Measurements from ENCODE around the gene GCFC2. TPM values are rescaled to one million over a fixed set of nuclear protein-coding genes. Genes with fewer than 3 reads are reported as not detected.

GCFC2 gene
- total and polyA plus RNA-seq, 5 donors from 2014 or later, result 20.1 to 27.8 (median 26.6) TPM

DNA sequence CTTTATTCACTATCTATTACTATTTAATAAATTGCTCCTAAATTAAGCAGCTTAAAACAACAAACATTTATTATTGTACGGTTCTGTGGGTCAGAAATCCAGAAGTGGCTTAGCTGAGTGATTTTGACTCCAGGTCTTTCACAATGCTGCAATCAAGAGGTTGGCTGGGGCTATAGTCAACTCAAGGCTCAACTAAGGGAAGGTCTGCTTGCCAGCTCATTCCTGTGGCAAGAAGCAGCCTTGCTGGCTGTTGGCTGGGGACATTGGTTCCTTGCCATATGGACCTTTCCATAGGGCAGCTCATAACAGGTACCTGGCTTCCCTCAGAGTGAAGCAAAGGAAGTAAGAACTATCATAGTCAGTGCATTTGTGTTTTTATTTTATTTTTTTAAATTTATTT lies 69.1 kb downstream of the GCFC2 start:
- H3K4me3 ChIP-seq (ENCODE audit: low read depth, low read length), result no peak overlapping the region
- H3K27me3 ChIP-seq (ENCODE audit: control insufficient read depth, insufficient read depth, low read length), result peaks cover 9% of the 10 kb centered on the region
- H3K9me3 ChIP-seq (ENCODE audit: control insufficient read depth in 2 of 2, low read length in 2 of 2), result no peaks in the 10 kb centered on the region
- Mint-ChIP-seq H3K27me3 (peaks cover 27% of the 10 kb centered on the region), H3K27ac (no peak overlapping the region), H3K36me3 (peaks cover 5% of the 10 kb centered on the region), H3K4me1 (peaks cover 2 to 12% (median 3%) of the 10 kb centered on the region in 4 donors), H3K9me3 (peaks cover 0 to 3% (median 0%) of the 10 kb centered on the region in 7 donors), H3K4me3 (no peak overlapping the region)
- no peaks in the 10 kb centered on the region for H3K4me1 ChIP-seq (ENCODE audit: control insufficient read depth, insufficient read depth, low read length, poor library complexity, severe bottlenecking)
- no peak for ATAC-seq (ENCODE audit: low read depth in 2 of 2)
- DNase-seq, result no peak
- no peak overlapping the region for H3K27ac ChIP-seq (ENCODE audit: insufficient read depth, low read length, poor library complexity, severe bottlenecking)
- no peaks in the 10 kb centered on the region for H3K36me3 ChIP-seq (ENCODE audit: control insufficient read depth, insufficient read depth, low read length)

DNA sequence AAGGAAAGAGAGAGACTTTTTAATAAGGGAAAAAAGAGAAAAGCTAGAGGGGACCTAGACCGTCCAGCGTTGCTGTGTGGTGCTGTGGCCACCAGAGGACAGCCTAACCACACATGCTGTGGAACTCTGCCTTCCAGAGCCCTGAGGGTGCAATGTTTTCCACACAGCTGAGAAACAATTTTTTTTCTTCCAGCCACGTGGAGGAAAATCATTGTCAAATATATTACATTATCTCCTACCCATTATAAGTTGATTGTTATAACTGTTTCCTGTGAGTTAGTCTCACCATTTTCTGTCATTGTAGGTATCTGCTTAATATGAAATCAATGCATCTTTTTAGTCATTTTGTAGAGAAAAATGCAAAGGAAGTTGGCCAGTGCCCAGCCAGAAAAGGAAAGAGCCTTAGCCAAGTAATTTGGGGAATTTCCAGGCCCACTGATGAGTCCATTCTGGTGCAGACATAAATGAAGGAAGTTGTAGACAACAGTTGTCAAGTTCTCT lies 70.0 kb downstream of the GCFC2 start:
- Histone ChIP-seq H3K27me3 (ENCODE audit: control insufficient read depth, insufficient read depth, low read length) (peaks cover 9% of the 10 kb centered on the region), H3K4me1 (ENCODE audit: control insufficient read depth, insufficient read depth, low read length, poor library complexity, severe bottlenecking) (no peaks in the 10 kb centered on the region), H3K9me3 (ENCODE audit: control insufficient read depth in 2 of 2, low read length in 2 of 2) (no peaks in the 10 kb centered on the region), H3K36me3 (ENCODE audit: control insufficient read depth, insufficient read depth, low read length) (no peaks in the 10 kb centered on the region), H3K27ac (ENCODE audit: insufficient read depth, low read length, poor library complexity, severe bottlenecking) (no peak overlapping the region), H3K4me3 (ENCODE audit: low read depth, low read length) (no peak overlapping the region)
- Mint-ChIP-seq H3K4me1 (peaks cover 0 to 4% (median 3%) of the 10 kb centered on the region in 4 donors), H3K4me3 (no peak overlapping the region), H3K27me3 (peaks cover 23% of the 10 kb centered on the region), H3K27ac (no peak overlapping the region), H3K9me3 (peaks cover 0 to 2% (median 0%) of the 10 kb centered on the region in 7 donors), H3K36me3 (peaks cover 5% of the 10 kb centered on the region)
- ATAC-seq (ENCODE audit: low read depth in 2 of 2), result peak; percentile 86 to 87
- DNase-seq, result peak; percentile 5 to 45 (median 33)

DNA sequence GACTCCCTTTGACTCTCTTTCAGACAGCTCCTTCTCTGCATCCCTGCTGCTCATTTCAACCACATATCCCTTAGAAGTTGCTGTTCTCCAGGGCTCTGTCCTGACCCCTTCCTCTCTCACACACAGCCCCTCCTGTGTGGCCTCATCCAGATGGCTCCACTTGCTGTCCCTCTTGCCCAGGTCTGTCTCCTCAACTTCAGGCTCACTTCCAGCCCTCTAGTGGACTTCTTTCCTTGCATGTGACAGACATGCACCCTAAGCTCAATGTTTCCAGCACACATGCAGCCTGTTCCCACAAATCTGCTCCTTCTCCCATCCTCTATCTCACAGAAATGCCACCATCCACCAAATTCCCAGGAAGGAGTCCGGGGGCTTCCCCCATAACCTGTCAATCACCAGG lies 73.1 kb downstream of the GCFC2 start:
- Histone ChIP-seq H3K27ac (ENCODE audit: insufficient read depth, low read length, poor library complexity, severe bottlenecking) (no peak overlapping the region), H3K9me3 (ENCODE audit: control insufficient read depth in 2 of 2, low read length in 2 of 2) (no peaks in the 10 kb centered on the region), H3K27me3 (ENCODE audit: control insufficient read depth, insufficient read depth, low read length) (peaks cover 16% of the 10 kb centered on the region), H3K4me3 (ENCODE audit: low read depth, low read length) (no peak overlapping the region), H3K36me3 (ENCODE audit: control insufficient read depth, insufficient read depth, low read length) (no peaks in the 10 kb centered on the region), H3K4me1 (ENCODE audit: control insufficient read depth, insufficient read depth, low read length, poor library complexity, severe bottlenecking) (no peaks in the 10 kb centered on the region)
- no peak overlapping the region for H3K27ac Mint-ChIP-seq
- H3K4me1 Mint-ChIP-seq, result peaks cover 0 to 2% (median 0%) of the 10 kb centered on the region in 4 donors
- no peak for DNase-seq
- H3K27me3 Mint-ChIP-seq, result peaks cover 46% of the 10 kb centered on the region
- peaks cover 0 to 2% (median 0%) of the 10 kb centered on the region in 7 donors for H3K9me3 Mint-ChIP-seq
- no peak for ATAC-seq (ENCODE audit: low read depth in 2 of 2)
- H3K36me3 Mint-ChIP-seq, result no peaks in the 10 kb centered on the region
- H3K4me3 Mint-ChIP-seq, result no peak overlapping the region

DNA sequence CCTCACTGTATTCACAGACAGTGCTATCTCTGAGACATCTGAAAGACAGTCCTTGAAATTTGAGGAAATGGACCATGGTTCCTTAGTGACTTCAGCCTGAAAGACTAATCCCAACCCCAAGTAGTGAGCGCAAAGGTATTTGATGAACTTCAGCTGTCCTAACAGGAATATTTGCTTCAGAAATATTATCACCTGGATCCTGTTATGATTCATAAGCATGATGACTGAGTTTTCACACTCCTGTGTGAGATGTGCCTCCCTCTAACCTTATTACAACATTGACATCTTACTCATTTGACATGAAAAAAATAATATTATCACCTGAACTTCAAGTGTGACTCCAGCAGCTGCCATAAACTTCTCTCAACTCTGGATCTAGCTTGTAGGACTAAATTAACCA lies 75.8 kb downstream of the GCFC2 start:
- Histone ChIP-seq H3K9me3 (ENCODE audit: control insufficient read depth in 2 of 2, low read length in 2 of 2) (no peaks in the 10 kb centered on the region), H3K27ac (ENCODE audit: insufficient read depth, low read length, poor library complexity, severe bottlenecking) (no peak overlapping the region), H3K36me3 (ENCODE audit: control insufficient read depth, insufficient read depth, low read length) (no peaks in the 10 kb centered on the region), H3K27me3 (ENCODE audit: control insufficient read depth, insufficient read depth, low read length) (peaks cover 16% of the 10 kb centered on the region), H3K4me1 (ENCODE audit: control insufficient read depth, insufficient read depth, low read length, poor library complexity, severe bottlenecking) (no peaks in the 10 kb centered on the region), H3K4me3 (ENCODE audit: low read depth, low read length) (no peak overlapping the region)
- ATAC-seq (ENCODE audit: low read depth in 2 of 2) (no peak), DNase-seq (no peak)
- H3K9me3 Mint-ChIP-seq, result no peaks in the 10 kb centered on the region
- H3K36me3 Mint-ChIP-seq, result no peaks in the 10 kb centered on the region
- H3K4me1 Mint-ChIP-seq, result no peaks in the 10 kb centered on the region
- no peak overlapping the region for H3K4me3 Mint-ChIP-seq
- H3K27me3 Mint-ChIP-seq, result peaks cover 48% of the 10 kb centered on the region
- no peak overlapping the region for H3K27ac Mint-ChIP-seq

DNA sequence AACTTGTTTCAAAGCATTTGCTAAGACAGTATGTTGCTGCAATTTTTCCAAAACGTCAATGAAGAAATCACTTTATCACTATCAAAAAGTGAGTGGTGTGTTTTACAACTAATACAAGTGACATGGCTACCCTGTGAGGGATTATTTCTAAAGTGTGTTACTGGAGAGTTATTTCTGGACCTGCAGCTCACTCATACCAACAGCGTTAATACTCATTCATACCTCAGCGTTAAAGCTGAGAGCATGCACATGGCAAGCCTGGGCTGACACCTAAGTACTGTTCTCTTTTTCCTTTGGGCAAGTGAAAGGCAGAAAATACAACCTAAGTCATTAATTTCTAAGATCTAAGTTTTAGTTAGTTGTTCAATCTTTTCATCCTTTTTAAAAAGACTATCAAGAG lies 77.1 kb downstream of the GCFC2 start:
- no peaks in the 10 kb centered on the region for H3K36me3 ChIP-seq (ENCODE audit: control insufficient read depth, insufficient read depth, low read length)
- no peak overlapping the region for H3K4me3 ChIP-seq (ENCODE audit: low read depth, low read length)
- peaks cover 13% of the 10 kb centered on the region for H3K27me3 ChIP-seq (ENCODE audit: control insufficient read depth, insufficient read depth, low read length)
- H3K4me1 ChIP-seq (ENCODE audit: control insufficient read depth, insufficient read depth, low read length, poor library complexity, severe bottlenecking), result no peaks in the 10 kb centered on the region
- Mint-ChIP-seq H3K27me3 (peaks cover 41% of the 10 kb centered on the region), H3K9me3 (no peaks in the 10 kb centered on the region), H3K36me3 (no peaks in the 10 kb centered on the region), H3K27ac (no peak overlapping the region), H3K4me1 (no peaks in the 10 kb centered on the region), H3K4me3 (no peak overlapping the region)
- H3K27ac ChIP-seq (ENCODE audit: insufficient read depth, low read length, poor library complexity, severe bottlenecking), result no peak overlapping the region
- H3K9me3 ChIP-seq (ENCODE audit: control insufficient read depth in 2 of 2, low read length in 2 of 2), result no peaks in the 10 kb centered on the region
- DNase-seq (no peak), ATAC-seq (ENCODE audit: low read depth in 2 of 2) (no peak)

DNA sequence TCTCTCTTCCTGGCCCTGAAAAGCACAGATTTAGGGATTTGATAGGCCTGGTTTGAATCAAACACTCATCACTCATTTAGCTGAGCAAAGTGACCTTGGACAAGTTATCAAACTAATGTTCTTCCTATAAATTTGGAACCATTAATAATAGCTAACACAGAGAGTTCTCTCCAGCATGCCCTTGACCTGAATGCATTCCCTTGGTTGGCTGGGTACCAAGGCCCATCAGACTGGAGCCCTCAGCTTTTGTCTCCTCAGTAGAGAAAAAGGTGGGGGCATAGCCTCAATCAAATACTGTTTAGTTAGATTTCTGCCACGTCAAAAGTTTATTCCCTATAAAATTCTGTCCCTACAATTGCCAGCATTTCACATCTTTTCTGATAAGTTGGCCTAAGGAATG lies 77.9 kb downstream of the GCFC2 start:
- no peaks in the 10 kb centered on the region for H3K9me3 ChIP-seq (ENCODE audit: control insufficient read depth in 2 of 2, low read length in 2 of 2)
- H3K4me3 Mint-ChIP-seq, result no peak overlapping the region
- peaks cover 37% of the 10 kb centered on the region for H3K27me3 Mint-ChIP-seq
- no peak for DNase-seq
- H3K4me1 Mint-ChIP-seq, result no peaks in the 10 kb centered on the region
- H3K27ac ChIP-seq (ENCODE audit: insufficient read depth, low read length, poor library complexity, severe bottlenecking), result no peak overlapping the region
- no peak for ATAC-seq (ENCODE audit: low read depth in 2 of 2)
- no peaks in the 10 kb centered on the region for H3K9me3 Mint-ChIP-seq
- H3K4me3 ChIP-seq (ENCODE audit: low read depth, low read length), result no peak overlapping the region
- H3K36me3 Mint-ChIP-seq, result no peaks in the 10 kb centered on the region
- H3K4me1 ChIP-seq (ENCODE audit: control insufficient read depth, insufficient read depth, low read length, poor library complexity, severe bottlenecking), result no peaks in the 10 kb centered on the region
- H3K36me3 ChIP-seq (ENCODE audit: control insufficient read depth, insufficient read depth, low read length), result no peaks in the 10 kb centered on the region
- peaks cover 11% of the 10 kb centered on the region for H3K27me3 ChIP-seq (ENCODE audit: control insufficient read depth, insufficient read depth, low read length)
- H3K27ac Mint-ChIP-seq, result no peak overlapping the region

DNA sequence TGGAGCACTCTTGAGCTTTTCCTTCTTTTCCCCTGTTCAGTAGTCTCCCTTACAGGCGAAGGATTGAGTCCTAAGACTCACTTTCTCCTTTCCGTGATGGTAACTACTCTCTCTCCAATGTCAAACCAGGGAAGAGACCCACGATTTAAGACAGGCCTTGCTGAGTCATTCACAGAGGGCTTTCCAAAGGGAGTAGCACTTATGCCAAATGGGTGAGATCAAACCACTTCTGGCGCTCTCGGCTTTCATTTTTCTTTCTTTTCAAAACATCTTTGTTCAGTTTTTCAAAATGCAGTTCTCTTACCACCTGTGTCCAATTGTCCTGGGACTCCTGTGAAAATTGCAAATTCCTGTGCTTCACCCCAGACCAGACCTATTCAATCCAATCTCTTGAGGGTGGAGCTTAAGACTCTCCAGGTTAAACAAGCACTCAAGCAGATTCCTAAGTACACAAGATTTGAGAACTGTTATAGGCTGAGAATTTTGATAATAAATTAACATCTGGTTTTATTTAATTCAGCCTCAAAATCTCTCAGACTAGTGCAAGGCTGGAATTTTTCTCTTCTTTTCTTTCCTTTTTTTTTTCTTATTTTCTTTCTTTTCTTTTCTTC lies 78.5 kb downstream of the GCFC2 start:
- H3K4me1 ChIP-seq (ENCODE audit: control insufficient read depth, insufficient read depth, low read length, poor library complexity, severe bottlenecking), result no peaks in the 10 kb centered on the region
- no peaks in the 10 kb centered on the region for H3K4me1 Mint-ChIP-seq
- peaks cover 7% of the 10 kb centered on the region for H3K27me3 ChIP-seq (ENCODE audit: control insufficient read depth, insufficient read depth, low read length)
- H3K4me3 ChIP-seq (ENCODE audit: low read depth, low read length), result no peak overlapping the region
- no peak for DNase-seq
- no peaks in the 10 kb centered on the region for H3K36me3 Mint-ChIP-seq
- H3K36me3 ChIP-seq (ENCODE audit: control insufficient read depth, insufficient read depth, low read length), result no peaks in the 10 kb centered on the region
- no peak overlapping the region for H3K27ac ChIP-seq (ENCODE audit: insufficient read depth, low read length, poor library complexity, severe bottlenecking)
- no peaks in the 10 kb centered on the region for H3K9me3 Mint-ChIP-seq
- H3K9me3 ChIP-seq (ENCODE audit: control insufficient read depth in 2 of 2, low read length in 2 of 2), result no peaks in the 10 kb centered on the region
- peaks cover 32% of the 10 kb centered on the region for H3K27me3 Mint-ChIP-seq
- no peak for ATAC-seq (ENCODE audit: low read depth in 2 of 2)
- no peak overlapping the region for H3K4me3 Mint-ChIP-seq
- H3K27ac Mint-ChIP-seq, result no peak overlapping the region

DNA sequence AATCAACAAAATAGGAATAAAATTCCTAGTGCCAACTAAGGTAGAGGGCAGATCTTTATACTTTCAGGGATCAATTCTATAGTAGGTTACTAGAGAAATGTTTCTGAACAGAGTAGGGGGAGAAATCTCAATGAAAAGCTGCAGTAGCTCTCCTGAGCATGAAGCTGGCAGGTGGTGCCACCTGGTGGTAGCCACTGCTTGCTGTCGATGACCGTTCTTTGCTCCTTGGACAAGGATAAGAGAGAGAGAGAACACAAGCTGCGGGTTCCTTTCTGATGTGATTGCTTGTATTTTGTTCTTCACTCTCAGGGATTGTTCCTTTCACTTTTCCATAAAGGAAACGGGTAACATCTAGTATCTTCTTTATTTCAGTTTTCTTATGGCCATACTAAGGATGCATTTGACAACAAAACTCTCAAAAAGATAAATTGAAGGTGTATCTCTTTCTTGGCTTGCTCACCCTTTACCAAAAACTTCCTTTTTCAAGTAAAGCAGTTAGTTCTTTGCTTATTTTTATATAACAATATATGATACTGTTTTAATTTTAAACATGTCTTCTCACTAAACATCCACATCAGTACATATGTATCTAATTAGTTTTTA lies 82.7 kb downstream of the GCFC2 start:
- DNase-seq (peak; percentile 11 to 63 (median 40)), ATAC-seq (ENCODE audit: low read depth in 2 of 2) (peak; percentile 58 to 64)
- no peaks in the 10 kb centered on the region for H3K4me1 ChIP-seq (ENCODE audit: control insufficient read depth, insufficient read depth, low read length, poor library complexity, severe bottlenecking)
- H3K36me3 ChIP-seq (ENCODE audit: control insufficient read depth, insufficient read depth, low read length), result no peaks in the 10 kb centered on the region
- peaks cover 7% of the 10 kb centered on the region for H3K27me3 ChIP-seq (ENCODE audit: control insufficient read depth, insufficient read depth, low read length)
- no peaks in the 10 kb centered on the region for H3K4me1 Mint-ChIP-seq
- no peaks in the 10 kb centered on the region for H3K9me3 Mint-ChIP-seq
- no peak overlapping the region for H3K27ac Mint-ChIP-seq
- H3K9me3 ChIP-seq (ENCODE audit: control insufficient read depth in 2 of 2, low read length in 2 of 2), result no peaks in the 10 kb centered on the region
- no peak overlapping the region for H3K4me3 Mint-ChIP-seq
- H3K27ac ChIP-seq (ENCODE audit: insufficient read depth, low read length, poor library complexity, severe bottlenecking), result no peak overlapping the region
- no peaks in the 10 kb centered on the region for H3K36me3 Mint-ChIP-seq
- H3K27me3 Mint-ChIP-seq, result peaks cover 15% of the 10 kb centered on the region
- no peak overlapping the region for H3K4me3 ChIP-seq (ENCODE audit: low read depth, low read length)

Measured in CD4-positive, CD25-positive, alpha-beta regulatory T cell (primary cell).